HepG2 (cell line): Measurements from ENCODE around the gene NAA15. TPM values are rescaled to one million over a fixed set of nuclear protein-coding genes. Genes with fewer than 3 reads are reported as not detected.

Source experiments
- CBFB ChIP-seq: sonication (generic); formaldehyde crosslinking; IDR thresholded peaks from 2 replicates; pipeline ENCODE4 v1.4.0; 2020; ENCODE audit warnings: missing genetic modification reagents
- GRHL1 ChIP-seq: sonication (generic); formaldehyde crosslinking; conservative IDR thresholded peaks from 2 replicates; pipeline ENCODE4 v1.8.0; 2022; ENCODE audit warnings: missing genetic modification reagents
- HIVEP1 ChIP-seq: sonication (generic); formaldehyde crosslinking; IDR thresholded peaks from 2 replicates; pipeline ENCODE4 v1.4.0; 2020; ENCODE audit warnings: mild to moderate bottlenecking, missing genetic modification reagents
- HOXA3 ChIP-seq: sonication (generic); formaldehyde crosslinking; IDR thresholded peaks from 2 replicates; pipeline ENCODE4 v1.5.0; 2020; ENCODE audit warnings: missing genetic modification reagents
- IRF2 ChIP-seq: IDR thresholded peaks from 2 replicates; pipeline ENCODE4 v1.6.1; 2018; ENCODE audit warnings: missing genetic modification reagents, missing compliant biosample characterization
- XBP1 ChIP-seq: sonication (generic); formaldehyde crosslinking; IDR thresholded peaks from 2 replicates; pipeline ENCODE4 v1.5.0; 2020; ENCODE audit warnings: missing genetic modification reagents
- ZBTB40 ChIP-seq, 2 experiments: fragments of 450-650 bp in 1 of 2; sonication (generic) in 1 of 2; formaldehyde crosslinking in 1 of 2; IDR thresholded peaks; 2 replicates each; pipeline versions ENCODE4 v1.6.1 to v1.8.0; 2016 to 2022; ENCODE audit warnings: antibody characterized with exemption in 1 of 2, mild to moderate bottlenecking in 1 of 2, missing genetic modification reagents in 1 of 2
- ZC3H13 ChIP-seq: sonication (generic); formaldehyde crosslinking; IDR thresholded peaks from 2 replicates; pipeline ENCODE4 v1.8.1; 2023; ENCODE audit warnings: mild to moderate bottlenecking, missing genetic modification reagents, moderate library complexity
- ZMYM2 ChIP-seq: sonication (generic); formaldehyde crosslinking; IDR thresholded peaks from 2 replicates; pipeline ENCODE4 v1.8.0; 2022; ENCODE audit warnings: mild to moderate bottlenecking, missing genetic modification reagents
- ZNF20 ChIP-seq: sonication (generic); formaldehyde crosslinking; IDR thresholded peaks from 2 replicates; pipeline ENCODE4 v1.4.0; 2020; ENCODE audit warnings: mild to moderate bottlenecking, moderate library complexity, missing genetic modification reagents
- ZNF562 ChIP-seq: sonication (generic); formaldehyde crosslinking; IDR thresholded peaks from 2 replicates; pipeline ENCODE4 v1.8.0; 2022; ENCODE audit warnings: missing genetic modification reagents, borderline replicate concordance
- ZNF766 ChIP-seq: sonication (generic); formaldehyde crosslinking; IDR thresholded peaks from 2 replicates; pipeline ENCODE4 v1.5.0; 2020; ENCODE audit warnings: missing genetic modification reagents, borderline replicate concordance
- polyA plus RNA-seq, 8 experiments: library from polyadenylated mRNA; depleted of rRNA in 3 of 8; stranded (reverse) in 7 of 8; unstranded in 1 of 8; fragments of >200 nt; fragmentation: Illumina TruSeq in 4 of 8; extraction: Trizol in 4 of 8; gene quantifications; 2 replicates each; pipeline versions ENCODE4 v1.2.1 to v1.2.3, GENCODE V29; 2011 to 2016; ENCODE audit warnings: low read depth in 4 of 8, missing spikeins in 1 of 8, mixed read lengths in 1 of 8; ENCODE audit not compliant: insufficient read depth in 1 of 8
- total RNA-seq, 5 experiments: library from RNA; depleted of rRNA; stranded (reverse); fragments of >200 nt; fragmentation: Illumina TruSeq; extraction: Trizol; gene quantifications; 2 replicates each; pipeline ENCODE4 v1.2.3, GENCODE V29; 2016; ENCODE audit warnings: low read depth in 1 of 5
- TF ChIP-seq, protein P1 (sequence below): sonication (generic); formaldehyde crosslinking; IDR thresholded peaks from 2 replicates; pipeline ENCODE4 v1.8.1; 2022; ENCODE audit warnings: low read depth, mild to moderate bottlenecking, missing genetic modification reagents

The NAA15 gene
- total and polyA plus RNA-seq, 2 of the 13 experiments (the other 11 are each of a cell fraction or from before 2014, with no cell fraction given), result 6.2 to 50.2 TPM

- TF ChIP-seq XBP1 (CRISPR knock-in tag), result no peak; the same call in 1 of the 2 replicates
- no peak for TF ChIP-seq ZBTB40 (IDR thresholded peaks at IDR 0.05)
- peak; percentile 82 for TF ChIP-seq ZBTB40 (CRISPR knock-in tag; IDR thresholded peaks at IDR 0.05)
- TF ChIP-seq ZNF20, result peak; percentile 85; the same call in 1 of the 2 replicates
- peak; percentile 86 for TF ChIP-seq HIVEP1 (CRISPR knock-in tag)
- no peak for TF ChIP-seq ZC3H13 (CRISPR knock-in tag)
- peak; percentile 84 for TF ChIP-seq ZNF766
- no peak for TF ChIP-seq CBFB (CRISPR knock-in tag)
- TF ChIP-seq IRF2 (CRISPR knock-in tag), result peak; percentile 76
- no peak for TF ChIP-seq ZNF562
- TF ChIP-seq HOXA3 (CRISPR knock-in tag), result peak; percentile 92
- no peak for TF ChIP-seq ZMYM2 (CRISPR knock-in tag)
- TF ChIP-seq, protein P1, sequence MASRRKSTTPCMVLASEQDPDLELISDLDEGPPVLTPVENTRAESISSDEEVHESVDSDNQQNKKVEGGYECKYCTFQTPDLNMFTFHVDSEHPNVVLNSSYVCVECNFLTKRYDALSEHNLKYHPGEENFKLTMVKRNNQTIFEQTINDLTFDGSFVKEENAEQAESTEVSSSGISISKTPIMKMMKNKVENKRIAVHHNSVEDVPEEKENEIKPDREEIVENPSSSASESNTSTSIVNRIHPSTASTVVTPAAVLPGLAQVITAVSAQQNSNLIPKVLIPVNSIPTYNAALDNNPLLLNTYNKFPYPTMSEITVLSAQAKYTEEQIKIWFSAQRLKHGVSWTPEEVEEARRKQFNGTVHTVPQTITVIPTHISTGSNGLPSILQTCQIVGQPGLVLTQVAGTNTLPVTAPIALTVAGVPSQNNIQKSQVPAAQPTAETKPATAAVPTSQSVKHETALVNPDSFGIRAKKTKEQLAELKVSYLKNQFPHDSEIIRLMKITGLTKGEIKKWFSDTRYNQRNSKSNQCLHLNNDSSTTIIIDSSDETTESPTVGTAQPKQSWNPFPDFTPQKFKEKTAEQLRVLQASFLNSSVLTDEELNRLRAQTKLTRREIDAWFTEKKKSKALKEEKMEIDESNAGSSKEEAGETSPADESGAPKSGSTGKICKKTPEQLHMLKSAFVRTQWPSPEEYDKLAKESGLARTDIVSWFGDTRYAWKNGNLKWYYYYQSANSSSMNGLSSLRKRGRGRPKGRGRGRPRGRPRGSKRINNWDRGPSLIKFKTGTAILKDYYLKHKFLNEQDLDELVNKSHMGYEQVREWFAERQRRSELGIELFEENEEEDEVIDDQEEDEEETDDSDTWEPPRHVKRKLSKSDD (CRISPR knock-in tag), result peak; percentile 49; the same call in 1 of the 2 replicates
- no peak for TF ChIP-seq GRHL1
These were observed 5.9 kb upstream of the NAA15 start (continued) for GRCh38 chr4:139295206-139295941.
